Left lung (tissue), 10 donors: ENCODE results near the gene HOTAIR. TPM values are rescaled to one million over a fixed set of nuclear protein-coding genes. Genes with fewer than 3 reads are reported as not detected.
A peak's percentile ranks its signal among the peaks of the same experiment; 100 is the strongest.

ENCODE experiments used
- ATAC-seq: fragments of 200-7000 bp; cut with Tn5 transposase; one replicate; pipeline ENCODE4 v1.9.1; 2020; ENCODE audit warnings: moderate library complexity
- DNase-seq, 4 donors: peaks; one replicate each; pipeline ENCODE4 v3.0.0-alpha.2; 2013 to 2020
- H3K27ac ChIP-seq, 2 donors: fragments of 200-600 bp; sonication (generic) in 1 of 2; one replicate each; pipeline versions ENCODE4 v1.5.0 to v1.8.0; 2020 to 2021
- H3K27me3 ChIP-seq, 2 donors: fragments of 200-600 bp; sonication (generic) in 1 of 2; one replicate each; pipeline versions ENCODE4 v1.5.0 to v1.8.0; 2020 to 2021
- H3K36me3 ChIP-seq, 2 donors: fragments of 200-600 bp; sonication (generic) in 1 of 2; one replicate each; pipeline versions ENCODE4 v1.5.0 to v1.8.0; 2020 to 2021
- H3K4me1 ChIP-seq, 2 donors: fragments of 200-600 bp; one replicate each; pipeline ENCODE4 v1.8.0; 2021
- H3K4me3 ChIP-seq, 2 donors: fragments of 200-600 bp; sonication (generic) in 1 of 2; one replicate each; pipeline versions ENCODE4 v1.5.0 to v1.8.0; 2020 to 2021; ENCODE audit warnings: mild to moderate bottlenecking in 1 of 2
- H3K9me3 ChIP-seq, 2 donors: fragments of 200-600 bp; sonication (generic) in 1 of 2; one replicate each; pipeline versions ENCODE4 v1.5.0 to v1.8.0; 2020 to 2021
- intact Hi-C, 2 donors: fragments of 100-400 bp; cut with DNase I; formaldehyde crosslinking; loops; one replicate each; pipeline versions ENCODE4 v1.11.2 to v1.14.2; 2022
- polyA plus RNA-seq, 6 donors: library from polyadenylated mRNA; unstranded; fragments of 120-200 nt; gene quantifications; one replicate each; pipeline ENCODE4 v1.2.1, GENCODE V29; 2013; ENCODE audit not compliant: insufficient read length in 6 of 6
- total RNA-seq, 2 donors: library from RNA; stranded (reverse); fragmentation: NEBNext Ultra II Directional; extraction: Animal tissue kit (Norgen Biotek cat#: 25700); gene quantifications; one replicate each; pipeline ENCODE4 v1.2.1, GENCODE V29; 2021
- TF ChIP-seq, protein P1 (sequence below), 2 donors: fragments of 200-600 bp; sonication (generic) in 1 of 2; IDR thresholded peaks; one replicate each; pipeline versions ENCODE4 v1.5.0 to v1.8.0; 2021; ENCODE audit warnings: antibody characterized with exemption in 2 of 2
- donor health status: DM: no; HTN: yes; CAD: no.
- donor health status: DM: no; HTN: no; CAD: no.

HOTAIR gene
- total and polyA plus RNA-seq, 8 donors = not detected

GRCh38 chr12:54017878-54018467 lies 43.2 kb upstream of the HOTAIR start:
- H3K27ac ChIP-seq = no peak overlapping the region
- H3K4me1 ChIP-seq = peaks cover 0 to 22% of the 10 kb centered on the region in 2 donors
- intact Hi-C loops = no loop called here
- no peaks in the 10 kb centered on the region for H3K9me3 ChIP-seq
- peak in 3 of 4 donors; percentile 72 to 88 (median 76) for DNase-seq
- peak; percentile 86 for ATAC-seq
- H3K27me3 ChIP-seq = peaks cover 88 to 100% of the 10 kb centered on the region in 2 donors
- TF ChIP-seq, protein P1, sequence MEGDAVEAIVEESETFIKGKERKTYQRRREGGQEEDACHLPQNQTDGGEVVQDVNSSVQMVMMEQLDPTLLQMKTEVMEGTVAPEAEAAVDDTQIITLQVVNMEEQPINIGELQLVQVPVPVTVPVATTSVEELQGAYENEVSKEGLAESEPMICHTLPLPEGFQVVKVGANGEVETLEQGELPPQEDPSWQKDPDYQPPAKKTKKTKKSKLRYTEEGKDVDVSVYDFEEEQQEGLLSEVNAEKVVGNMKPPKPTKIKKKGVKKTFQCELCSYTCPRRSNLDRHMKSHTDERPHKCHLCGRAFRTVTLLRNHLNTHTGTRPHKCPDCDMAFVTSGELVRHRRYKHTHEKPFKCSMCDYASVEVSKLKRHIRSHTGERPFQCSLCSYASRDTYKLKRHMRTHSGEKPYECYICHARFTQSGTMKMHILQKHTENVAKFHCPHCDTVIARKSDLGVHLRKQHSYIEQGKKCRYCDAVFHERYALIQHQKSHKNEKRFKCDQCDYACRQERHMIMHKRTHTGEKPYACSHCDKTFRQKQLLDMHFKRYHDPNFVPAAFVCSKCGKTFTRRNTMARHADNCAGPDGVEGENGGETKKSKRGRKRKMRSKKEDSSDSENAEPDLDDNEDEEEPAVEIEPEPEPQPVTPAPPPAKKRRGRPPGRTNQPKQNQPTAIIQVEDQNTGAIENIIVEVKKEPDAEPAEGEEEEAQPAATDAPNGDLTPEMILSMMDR (IDR thresholded peaks at IDR 0.05) = no peak
- H3K4me3 ChIP-seq = peak overlapping the region; percentile 25 to 28
- H3K36me3 ChIP-seq = no peaks in the 10 kb centered on the region

- peaks cover 89 to 100% of the 10 kb centered on the region in 2 donors for H3K27me3 ChIP-seq
- DNase-seq (peak in 1 of 4 donors; percentile 15), ATAC-seq (peak; percentile 14)
- no peaks in the 10 kb centered on the region for H3K9me3 ChIP-seq
- intact Hi-C loops = no loop called here
- TF ChIP-seq, protein P1 (IDR thresholded peaks at IDR 0.05) = no peak
- no peaks in the 10 kb centered on the region for H3K36me3 ChIP-seq
- H3K4me3 ChIP-seq = peak overlapping the region; percentile 25 to 28
- no peak overlapping the region for H3K27ac ChIP-seq
- H3K4me1 ChIP-seq = peaks cover 0 to 22% of the 10 kb centered on the region in 2 donors
Measured at GRCh38 chr12:54017027-54017788, 42.5 kb upstream of the HOTAIR start.

- TF ChIP-seq, protein P1 (IDR thresholded peaks at IDR 0.05) = no peak
- H3K4me3 ChIP-seq = no peak overlapping the region
- no peaks in the 10 kb centered on the region for H3K36me3 ChIP-seq
- peaks cover 89 to 100% of the 10 kb centered on the region in 2 donors for H3K27me3 ChIP-seq
- H3K27ac ChIP-seq = no peak overlapping the region
- DNase-seq (peak in 1 of 4 donors; percentile 56), ATAC-seq (no peak)
- H3K4me1 ChIP-seq = peaks cover 0 to 22% of the 10 kb centered on the region in 2 donors
- H3K9me3 ChIP-seq = no peaks in the 10 kb centered on the region
- intact Hi-C loops = no loop called here
Measured at GRCh38 chr12:54016478-54016964, 41.8 kb upstream of the HOTAIR start.

- intact Hi-C loops = no loop called here
- no peak overlapping the region for H3K27ac ChIP-seq
- H3K27me3 ChIP-seq = peaks cover 88 to 100% of the 10 kb centered on the region in 2 donors
- ATAC-seq (no peak), DNase-seq (peak in 1 of 4 donors; percentile 1)
- no peaks in the 10 kb centered on the region for H3K36me3 ChIP-seq
- H3K4me3 ChIP-seq = no peak overlapping the region
- TF ChIP-seq, protein P1 (IDR thresholded peaks at IDR 0.05) = no peak
- H3K4me1 ChIP-seq = peaks cover 0 to 25% of the 10 kb centered on the region in 2 donors
- no peaks in the 10 kb centered on the region for H3K9me3 ChIP-seq
Measured at GRCh38 chr12:54016051-54016450, 41.3 kb upstream of the HOTAIR start.
